Measurements from ENCODE around the gene PLBD1. TPM values are rescaled to one million over a fixed set of nuclear protein-coding genes. Genes with fewer than 3 reads are reported as not detected.

Gene PLBD1
- polyA plus RNA-seq, 1 of the 3 experiments (the other 2 are of a cell fraction) = 0.10 TPM

DNA sequence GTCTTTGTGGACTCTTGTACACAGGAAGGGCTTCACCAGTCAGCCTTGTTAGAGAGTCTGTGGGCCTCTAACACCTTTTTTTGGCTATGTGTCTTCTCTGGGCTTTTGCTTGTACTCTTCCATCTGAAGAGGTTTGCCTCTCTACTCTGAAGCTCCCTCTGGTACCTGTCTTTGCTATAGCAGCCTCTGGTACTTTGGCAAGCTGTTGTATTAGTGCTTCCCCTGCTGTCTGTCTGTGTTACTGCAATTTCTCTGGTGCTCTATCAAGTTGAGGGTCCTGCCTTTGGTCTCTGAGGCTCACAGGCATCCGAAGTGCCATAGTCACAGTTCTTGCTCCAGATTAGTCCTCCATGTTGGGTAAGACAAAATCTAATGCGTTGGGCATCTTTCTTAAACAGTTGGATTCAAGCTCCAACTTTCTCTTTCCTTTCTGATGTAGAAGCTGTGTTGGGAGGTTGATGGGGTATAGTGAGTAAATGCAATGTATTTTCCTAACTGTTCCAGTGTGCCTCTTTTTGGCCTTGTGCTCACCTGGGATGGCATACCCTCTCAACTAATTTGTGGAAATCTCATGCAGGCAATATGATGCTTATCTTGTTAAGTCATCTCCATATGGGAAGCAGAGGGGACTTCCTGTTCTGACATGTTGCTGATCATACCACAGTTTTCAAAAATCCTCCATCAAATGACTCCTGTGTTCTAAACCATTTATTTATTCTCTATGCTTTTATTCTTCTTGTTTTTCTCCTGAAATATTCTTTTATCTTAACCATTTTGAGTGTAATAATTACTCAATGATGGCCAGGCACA is 113.4 kb downstream of the PLBD1 start:
- peak; percentile 26 for DNase-seq
- no peaks in the 10 kb centered on the region for H3F3A ChIP-seq (replicated peaks; ENCODE audit: insufficient read depth)
- no peak overlapping the region for H3K4me2 ChIP-seq
- 78% methylated on average over 2 of the region's 2 CpGs for WGBS (ENCODE audit: low lambda C conversion rate)
- CTCF ChIA-PET = interaction anchor here (0.6 to 1.7 kb wide), 10 partner anchors 9 to 233 kb away, joined by 3 to 7 read pairs (median 3); no protein-coding TSS in a partner anchor
- H3K4me1 ChIP-seq (ENCODE audit: control insufficient read depth in 1 of 2, insufficient read depth in 2 of 2, low read depth in 1 of 2, low read length in 1 of 2) = no peaks in the 10 kb centered on the region; a peak in 1 of 4 replicates
- no peaks in the 10 kb centered on the region for H3K27me3 ChIP-seq (ENCODE audit: insufficient read depth)
- H3K9me2 ChIP-seq = no peaks in the 10 kb centered on the region
- peak overlapping the region in 1 of 2 experiments; percentile 39; a peak in 1 of 4 replicates for H3K4me3 ChIP-seq (ENCODE audit: low read depth in 2 of 2, low read length in 1 of 2)
- TF ChIP-seq TAF1 (IDR thresholded peaks at IDR 0.05; ENCODE audit: borderline replicate concordance, low read depth, low read length) (no peak), SMC3 (IDR thresholded peaks at IDR 0.05; ENCODE audit: low read depth, low read length) (peak; percentile 58; the same call in 1 of the 2 replicates), GABPA (IDR thresholded peaks at IDR 0.05; ENCODE audit: low read depth) (no peak), RAD21 (IDR thresholded peaks at IDR 0.05; ENCODE audit: low read length) (peak; percentile 72)
- TF ChIP-seq, protein P1, sequence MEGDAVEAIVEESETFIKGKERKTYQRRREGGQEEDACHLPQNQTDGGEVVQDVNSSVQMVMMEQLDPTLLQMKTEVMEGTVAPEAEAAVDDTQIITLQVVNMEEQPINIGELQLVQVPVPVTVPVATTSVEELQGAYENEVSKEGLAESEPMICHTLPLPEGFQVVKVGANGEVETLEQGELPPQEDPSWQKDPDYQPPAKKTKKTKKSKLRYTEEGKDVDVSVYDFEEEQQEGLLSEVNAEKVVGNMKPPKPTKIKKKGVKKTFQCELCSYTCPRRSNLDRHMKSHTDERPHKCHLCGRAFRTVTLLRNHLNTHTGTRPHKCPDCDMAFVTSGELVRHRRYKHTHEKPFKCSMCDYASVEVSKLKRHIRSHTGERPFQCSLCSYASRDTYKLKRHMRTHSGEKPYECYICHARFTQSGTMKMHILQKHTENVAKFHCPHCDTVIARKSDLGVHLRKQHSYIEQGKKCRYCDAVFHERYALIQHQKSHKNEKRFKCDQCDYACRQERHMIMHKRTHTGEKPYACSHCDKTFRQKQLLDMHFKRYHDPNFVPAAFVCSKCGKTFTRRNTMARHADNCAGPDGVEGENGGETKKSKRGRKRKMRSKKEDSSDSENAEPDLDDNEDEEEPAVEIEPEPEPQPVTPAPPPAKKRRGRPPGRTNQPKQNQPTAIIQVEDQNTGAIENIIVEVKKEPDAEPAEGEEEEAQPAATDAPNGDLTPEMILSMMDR (IDR thresholded peaks at IDR 0.05) = peak; percentile 44
- H2AFZ ChIP-seq (ENCODE audit: low read depth) = no peak overlapping the region
- no peaks in the 10 kb centered on the region for H3K9me3 ChIP-seq
- no peaks in the 10 kb centered on the region; the same call in 1 of the 2 replicates for H3K79me2 ChIP-seq (ENCODE audit: insufficient read depth)
- no peak overlapping the region for H3K9ac ChIP-seq
- no peak overlapping the region for H3K27ac ChIP-seq (ENCODE audit: low read depth in 2 of 2, low read length in 1 of 2)
- H4K20me1 ChIP-seq (ENCODE audit: insufficient read depth) = no peaks in the 10 kb centered on the region
- H3K36me3 ChIP-seq (replicated peaks in 1 of 2; ENCODE audit: control insufficient read depth in 1 of 2, insufficient read depth in 2 of 2, low read length in 1 of 2) = peaks cover 15 to 17% of the 10 kb centered on the region in 2 experiments
- POLR2A ChIA-PET = no interaction called here

Small RNAs within 50 kb of the gene (small RNA-seq; reads per million reads assigned to genes)
- gene RN7SKP134 = 0 reads per million in 7 experiments

Other genes with a start within 250 kb of the PLBD1 start
- gene ATF7IP, start 202.2 kb downstream of the PLBD1 start, polyA plus RNA-seq (2012; rRNA removed) = 2.8 and 3.4 TPM in 2 replicates
- gene GUCY2C, start 128.7 kb upstream of the PLBD1 start, polyA plus RNA-seq (2012; rRNA removed) = not detected in 2 replicates
- gene WBP11, start 235.6 kb upstream of the PLBD1 start, polyA plus RNA-seq (2012; rRNA removed) = 14.7 and 18.7 TPM in 2 replicates
- gene C12orf60, start 235.8 kb upstream of the PLBD1 start, polyA plus RNA-seq (2012; rRNA removed) = 0.87 and 1.0 TPM in 2 replicates
- 0.03 and 0.18 TPM in 2 replicates for gene SMCO3, start 246.3 kb upstream of the PLBD1 start, polyA plus RNA-seq (2012; rRNA removed)

Measured in SK-N-SH (cell line).